Choroid plexus epithelial cell (primary cell): ENCODE results near the gene ABCB8.
"Not testable (repeated sequence)": the region's sequence is repeated elsewhere in the genome, so short reads cannot be mapped to it uniquely, and the experiment has no call there.

Source experiments
- DNase-seq: peaks from one replicate; pipeline ENCODE4 v3.0.0-alpha.2; 2010; ENCODE audit warnings: low read depth
- H3K4me3 ChIP-seq: 2 replicates; pipeline ENCODE4 v1.5.1; 2011; ENCODE audit warnings: low read depth, mild to moderate bottlenecking, control low read depth, low read length, moderate library complexity
- TF ChIP-seq, protein P1 (sequence below): conservative IDR thresholded peaks from 2 replicates; pipeline ENCODE4 v1.5.1; 2011; ENCODE audit warnings: low read depth, mild to moderate bottlenecking, control low read depth, inconsistent platforms, low read length, moderate library complexity

Gene ABCB8

DNA sequence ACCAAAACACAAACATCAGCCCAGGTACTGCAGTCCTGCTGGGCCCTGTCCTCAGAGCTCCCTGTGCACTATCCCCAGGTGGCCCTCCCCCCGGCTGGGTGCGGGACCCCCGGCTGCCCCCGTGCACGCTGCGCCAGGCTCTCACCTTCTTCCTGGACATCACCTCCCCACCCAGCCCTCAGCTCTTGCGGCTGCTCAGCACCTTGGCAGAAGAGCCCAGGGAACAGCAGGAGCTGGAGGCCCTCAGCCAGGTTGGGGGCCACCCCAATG, 18.3 kb upstream of the ABCB8 start:
- TF ChIP-seq, protein P1, sequence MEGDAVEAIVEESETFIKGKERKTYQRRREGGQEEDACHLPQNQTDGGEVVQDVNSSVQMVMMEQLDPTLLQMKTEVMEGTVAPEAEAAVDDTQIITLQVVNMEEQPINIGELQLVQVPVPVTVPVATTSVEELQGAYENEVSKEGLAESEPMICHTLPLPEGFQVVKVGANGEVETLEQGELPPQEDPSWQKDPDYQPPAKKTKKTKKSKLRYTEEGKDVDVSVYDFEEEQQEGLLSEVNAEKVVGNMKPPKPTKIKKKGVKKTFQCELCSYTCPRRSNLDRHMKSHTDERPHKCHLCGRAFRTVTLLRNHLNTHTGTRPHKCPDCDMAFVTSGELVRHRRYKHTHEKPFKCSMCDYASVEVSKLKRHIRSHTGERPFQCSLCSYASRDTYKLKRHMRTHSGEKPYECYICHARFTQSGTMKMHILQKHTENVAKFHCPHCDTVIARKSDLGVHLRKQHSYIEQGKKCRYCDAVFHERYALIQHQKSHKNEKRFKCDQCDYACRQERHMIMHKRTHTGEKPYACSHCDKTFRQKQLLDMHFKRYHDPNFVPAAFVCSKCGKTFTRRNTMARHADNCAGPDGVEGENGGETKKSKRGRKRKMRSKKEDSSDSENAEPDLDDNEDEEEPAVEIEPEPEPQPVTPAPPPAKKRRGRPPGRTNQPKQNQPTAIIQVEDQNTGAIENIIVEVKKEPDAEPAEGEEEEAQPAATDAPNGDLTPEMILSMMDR = no peak
- no peak for DNase-seq
- H3K4me3 ChIP-seq = no peak overlapping the region

DNA sequence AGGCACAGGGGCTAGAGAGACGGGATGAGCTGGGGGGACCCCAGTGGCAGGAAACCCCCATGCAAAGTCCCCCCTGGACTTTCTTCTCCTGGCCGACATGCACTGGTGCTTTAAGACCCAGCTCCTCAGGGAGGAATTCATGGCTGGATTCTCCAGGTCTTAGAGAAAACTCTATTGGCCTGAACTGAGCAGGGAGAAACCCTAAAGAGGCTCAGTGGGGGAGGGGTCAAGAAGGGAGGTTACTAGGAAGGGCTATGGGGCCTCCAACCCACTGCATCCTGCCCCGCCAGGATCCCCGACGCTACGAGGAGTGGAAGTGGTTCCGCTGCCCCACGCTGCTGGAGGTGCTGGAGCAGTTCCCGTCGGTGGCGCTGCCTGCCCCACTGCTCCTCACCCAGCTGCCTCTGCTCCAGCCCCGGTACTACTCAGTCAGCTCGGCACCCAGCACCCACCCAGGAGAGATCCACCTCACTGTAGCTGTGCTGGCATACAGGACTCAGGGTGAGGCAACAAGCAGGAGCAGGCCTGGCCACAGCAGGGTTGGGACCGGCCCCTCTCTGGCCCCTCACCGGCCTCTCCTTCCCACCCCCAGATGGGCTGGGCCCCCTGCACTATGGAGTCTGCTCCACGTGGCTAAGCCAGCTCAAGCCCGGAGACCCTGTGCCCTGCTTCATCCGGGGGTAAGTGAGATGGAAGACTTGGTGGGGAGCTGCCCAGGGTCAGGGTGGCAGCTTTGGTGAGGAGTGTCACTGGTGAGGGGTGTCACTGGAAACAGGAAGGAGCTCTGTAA, 17.7 kb upstream of the ABCB8 start:
- TF ChIP-seq, protein P1 = no peak
- H3K4me3 ChIP-seq = peak overlapping the region; percentile 22
- DNase-seq = peak; percentile 56

DNA sequence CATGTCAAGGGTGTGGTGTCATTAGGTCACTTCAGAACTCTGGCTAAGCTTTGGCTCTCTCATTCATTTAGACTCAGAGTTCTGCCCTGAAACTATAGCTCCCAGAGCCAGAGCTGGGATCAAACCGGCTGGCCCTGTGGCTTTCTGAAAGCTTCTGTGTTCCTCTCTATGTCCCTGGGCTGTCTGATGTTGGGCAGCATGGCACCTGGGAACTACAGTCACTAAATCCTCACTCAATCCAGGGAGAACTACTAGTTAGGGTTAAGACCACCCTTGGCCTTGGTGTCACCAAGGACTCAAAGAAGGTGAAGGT, 17.2 kb upstream of the ABCB8 start:
- DNase-seq = no peak
- H3K4me3 ChIP-seq = no peak overlapping the region
- TF ChIP-seq, protein P1 = no peak

DNA sequence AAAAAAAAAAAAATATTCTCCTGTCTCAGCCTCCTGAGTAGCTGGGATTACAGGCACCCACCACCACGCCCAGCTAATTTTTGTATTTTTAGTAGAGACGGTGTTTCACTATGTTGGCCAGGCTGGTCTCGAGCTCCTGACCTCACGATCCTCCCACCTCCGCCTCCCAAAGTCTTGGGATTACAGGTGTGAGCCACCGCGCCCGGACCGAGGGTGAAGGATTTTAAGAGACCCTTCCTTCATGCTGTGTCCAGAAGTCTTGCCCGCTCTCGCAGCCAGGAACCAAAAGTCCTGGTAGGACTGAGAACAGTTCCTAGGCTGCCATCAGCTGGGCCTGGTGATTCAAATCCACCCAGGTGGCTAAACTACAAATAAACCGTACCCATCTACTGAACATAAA, 16.6 kb upstream of the ABCB8 start:
- not testable (repeated sequence) for DNase-seq, H3K4me3 ChIP-seq

DNA sequence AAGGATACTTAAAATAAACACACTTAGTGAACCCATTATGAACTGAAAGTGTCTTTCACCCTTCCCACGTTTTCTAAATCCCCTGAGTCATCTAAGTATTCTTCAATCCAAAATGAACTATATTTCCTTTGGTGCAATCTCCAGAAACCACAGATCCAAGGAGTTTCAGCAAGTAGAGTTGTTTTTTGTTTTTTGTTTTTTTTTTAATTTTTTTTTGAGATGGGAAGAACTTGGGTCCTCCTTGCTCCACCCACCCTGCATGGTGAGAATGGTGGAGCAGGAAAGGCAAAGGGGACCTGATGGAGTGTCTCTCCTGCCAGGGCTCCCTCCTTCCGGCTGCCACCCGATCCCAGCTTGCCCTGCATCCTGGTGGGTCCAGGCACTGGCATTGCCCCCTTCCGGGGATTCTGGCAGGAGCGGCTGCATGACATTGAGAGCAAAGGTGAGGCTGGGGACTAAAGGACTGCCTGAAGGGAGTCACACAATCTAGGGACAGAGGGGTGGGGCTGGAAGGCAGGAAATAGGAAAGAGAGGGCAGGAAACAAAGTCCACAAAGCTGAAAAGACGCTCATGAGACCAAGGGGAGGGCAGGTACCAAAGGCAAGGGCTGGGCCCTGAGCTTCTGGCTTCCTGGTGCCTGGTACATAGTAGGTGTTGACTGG, 16.1 kb upstream of the ABCB8 start:
- TF ChIP-seq, protein P1 = no peak
- DNase-seq = no peak

DNA sequence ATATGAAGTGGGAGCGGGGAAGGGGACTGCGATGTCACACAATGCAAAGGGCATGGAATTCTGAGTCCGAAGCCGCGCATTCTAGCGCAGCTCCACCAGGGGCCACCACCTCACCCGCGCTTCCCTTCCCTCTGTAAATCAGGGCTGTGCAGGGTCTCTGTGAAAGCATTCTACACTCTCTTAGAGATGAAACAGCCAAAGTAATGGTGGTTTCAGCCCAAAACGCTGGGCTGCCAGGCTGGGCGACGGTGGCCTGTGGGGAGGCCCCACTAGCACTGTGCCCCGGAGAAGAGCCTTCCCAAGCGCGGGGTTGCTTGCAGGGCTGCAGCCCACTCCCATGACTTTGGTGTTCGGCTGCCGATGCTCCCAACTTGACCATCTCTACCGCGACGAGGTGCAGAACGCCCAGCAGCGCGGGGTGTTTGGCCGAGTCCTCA, 15.3 kb upstream of the ABCB8 start:
- DNase-seq = peak; percentile 54
- TF ChIP-seq, protein P1 = peak; percentile 78
- H3K4me3 ChIP-seq = no peak overlapping the region

More for the DNA sequence above, 16.1 kb upstream of the ABCB8 start:
- H3K4me3 ChIP-seq = no peak overlapping the region

DNA sequence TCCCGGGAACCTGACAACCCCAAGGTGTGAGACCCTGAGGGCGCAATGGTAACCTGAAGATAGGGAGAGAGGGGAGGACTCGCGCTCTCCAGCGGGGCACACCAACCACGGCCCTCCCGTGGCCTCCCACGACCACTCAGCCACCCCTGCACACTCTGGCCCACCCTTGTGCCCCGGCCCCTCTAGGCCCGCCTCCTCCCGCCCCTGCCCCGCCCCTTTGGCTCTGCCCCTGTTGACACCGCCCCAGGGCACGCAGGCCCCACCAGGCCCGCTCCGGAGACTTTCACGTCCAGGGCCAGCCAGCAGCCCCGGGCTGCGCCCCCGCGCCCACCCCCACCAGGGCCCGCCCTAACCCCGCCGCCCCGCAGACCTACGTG, 14.9 kb upstream of the ABCB8 start:
- TF ChIP-seq, protein P1 = no peak
- no peak for DNase-seq
- H3K4me3 ChIP-seq = peak overlapping the region; percentile 45
